K562 (cell line): ENCODE measurements around the gene NIPSNAP3A. TPM values are rescaled to one million over a fixed set of nuclear protein-coding genes. Genes with fewer than 3 reads are reported as not detected.
A peak's percentile ranks its signal among the peaks of the same experiment; 100 is the strongest.

Experiments
- ATAC-seq: fragments of 200-7000 bp; cut with Tn5 transposase; 3 replicates; pipeline ENCODE4 v1.9.1; 2020; ENCODE audit warnings: moderate library complexity
- BruUV-seq: library from RNA; stranded (reverse); fragments of 400-500 nt; replicated peaks from 2 replicates; lab custom pipeline; 2021; lab: Mats Ljungman, UMichigan
- CTCF ChIA-PET: fragments of 300-600 bp; formaldehyde crosslinking; extraction: SDS; loops from one replicate; lab custom pipeline; 2021; ENCODE audit warnings: low intra/inter-chr PET ratio; lab: Yijun Ruan, JAX
- POLR2A ChIA-PET: fragments of 300-600, 350-650 bp; sonication (Branson Sonifier 250); formaldehyde crosslinking; extraction: SDS; loops from one replicate; lab custom pipeline; 2021; ENCODE audit warnings: antibody characterized with exemption, inconsistent platforms; lab: Yijun Ruan, JAX
- DNase-seq, 4 experiments: peaks; one replicate each; pipeline versions ENCODE4 v3.0.0 to v3.0.0-alpha.2; 2011 to 2018; ENCODE audit warnings: low spot score in 3 of 4, mixed read lengths in 3 of 4; ENCODE audit errors: extremely low read depth in 1 of 4
- FAIRE-seq: peaks from 2 replicates; lab custom pipeline; 2011; peaks lifted over from hg19 to GRCh38; lab: Jason Lieb, UNC
- H2AFZ ChIP-seq: 2 replicates; pipeline ENCODE4 v1.6.0; 2011; ENCODE audit warnings: low read depth, low read length, control low read depth, inconsistent platforms
- H3K27ac ChIP-seq: fragments of 200-600 bp; 3 replicates; pipeline ENCODE4 v1.8.0; 2011; ENCODE audit warnings: low read depth, mild to moderate bottlenecking, control low read depth, inconsistent platforms, low read length, moderate library complexity, mixed read lengths; ENCODE audit errors: extremely low read depth
- H3K27me3 ChIP-seq, 2 experiments: fragments of 300-600 bp in 1 of 2; 2 replicates in 1 of 2; 3 replicates in 1 of 2; pipeline versions ENCODE4 v1.6.0 to v1.8.0; 2011; ENCODE audit warnings: inconsistent platforms in 2 of 2, low read length in 2 of 2, mild to moderate bottlenecking in 1 of 2, mixed read lengths in 1 of 2, moderate library complexity in 1 of 2; ENCODE audit not compliant: control insufficient read depth in 2 of 2, insufficient read depth in 2 of 2
- H3K36me3 ChIP-seq: fragments of 300-600 bp; 3 replicates; pipeline ENCODE4 v1.8.0; 2011; ENCODE audit warnings: mild to moderate bottlenecking, low read length, inconsistent platforms; ENCODE audit not compliant: control insufficient read depth, insufficient read depth
- H3K4me1 ChIP-seq, 2 experiments: fragments of 200-600 bp in 1 of 2; replicated peaks in 1 of 2; 2 replicates in 1 of 2; 3 replicates in 1 of 2; pipeline versions ENCODE4 v1.5.1 to v1.8.0; 2011; ENCODE audit warnings: inconsistent platforms in 2 of 2, low read length in 2 of 2, mild to moderate bottlenecking in 1 of 2, mixed read lengths in 1 of 2, moderate library complexity in 1 of 2; ENCODE audit not compliant: control insufficient read depth in 2 of 2, insufficient read depth in 2 of 2
- H3K4me2 ChIP-seq: 2 replicates; pipeline ENCODE4 v1.6.1; 2011; ENCODE audit warnings: low read length, control low read depth, inconsistent platforms, mixed read lengths; ENCODE audit not compliant: insufficient read depth
- H3K4me3 ChIP-seq: fragments of 200-600 bp; sonication (generic), shearing (Covaris generic); 2 replicates; pipeline ENCODE4 v1.5.1; 2016; ENCODE audit warnings: control low read depth, inconsistent platforms
- H3K79me2 ChIP-seq: fragments of 200-600 bp; 3 replicates; pipeline ENCODE4 v1.8.0; 2011; ENCODE audit warnings: low read length, inconsistent platforms; ENCODE audit not compliant: control insufficient read depth, insufficient read depth
- H3K9ac ChIP-seq, 2 experiments: 2 replicates each; pipeline versions ENCODE4 v1.6.0 to v1.6.1; 2011; ENCODE audit warnings: low read depth in 2 of 2, low read length in 2 of 2, control low read depth in 1 of 2, inconsistent platforms in 1 of 2, mild to moderate bottlenecking in 1 of 2, mixed read lengths in 1 of 2; ENCODE audit not compliant: insufficient read depth in 1 of 2
- H3K9me1 ChIP-seq: one replicate; pipeline ENCODE4 v1.6.0; 2011; ENCODE audit warnings: inconsistent platforms, mild to moderate bottlenecking, low read length, moderate library complexity; ENCODE audit not compliant: control insufficient read depth, insufficient read depth
- H3K9me3 ChIP-seq: replicated peaks from 2 replicates; pipeline ENCODE4 v1.5.1; 2011; ENCODE audit warnings: low read depth, low read length, inconsistent platforms; ENCODE audit not compliant: control insufficient read depth, insufficient read depth
- H4K20me1 ChIP-seq: replicated peaks from 2 replicates; pipeline ENCODE4 v1.6.1; 2011; ENCODE audit warnings: low read length, inconsistent platforms, mixed read lengths; ENCODE audit not compliant: control insufficient read depth, insufficient read depth
- HDAC3 ChIP-seq: fragments of 450-650 bp; IDR thresholded peaks from 2 replicates; pipeline ENCODE4 v1.6.1; 2018; ENCODE audit warnings: borderline replicate concordance, mild to moderate bottlenecking, moderate library complexity; ENCODE audit not compliant: partially characterized antibody
- HEY1 ChIP-seq: fragments of 250-450 bp; sonication (Bioruptor Pico); IDR thresholded peaks from 2 replicates; pipeline ENCODE4 v1.5.0; 2020; ENCODE audit warnings: mild to moderate bottlenecking, moderate library complexity, borderline replicate concordance
- RBM17 ChIP-seq: fragments of 200-400 bp; formaldehyde crosslinking; IDR thresholded peaks from 2 replicates; pipeline ENCODE4 v1.6.1; 2017; ENCODE audit warnings: low read depth, mild to moderate bottlenecking, low read length, borderline replicate concordance
- RHOXF2B ChIP-seq: fragments of 250-450 bp; sonication (Bioruptor Pico); conservative IDR thresholded peaks from 2 replicates; pipeline ENCODE4 v1.5.1; 2021
- ZNF324 ChIP-seq: fragments of 250-450 bp; sonication (Bioruptor Pico); IDR thresholded peaks from 2 replicates; pipeline ENCODE4 v1.4.0; 2020; ENCODE audit warnings: mild to moderate bottlenecking
- WGBS: fragments of 100-300 bp; shearing (Covaris generic); methylation state at CpG from one replicate; pipeline ENCODE4 v1.1.6; 2016; ENCODE audit warnings: low coverage, mixed read lengths; ENCODE audit not compliant: insufficient coverage; ENCODE audit errors: missing lambda C conversion rate; 5-methylcytosine and 5-hydroxymethylcytosine counted together
- in situ Hi-C: fragments of 300-500 bp; cut with MboI; formaldehyde crosslinking; loops from 4 replicates; pipeline ENCODE4 v1.15.0; 2018; ENCODE audit warnings: inconsistent platforms, mixed read lengths
- intact Hi-C: fragments of 100-400 bp; cut with micrococcal nuclease; formaldehyde crosslinking; loops from 2 replicates; pipeline ENCODE4 v1.14.2; 2022
- polyA plus RNA-seq, 8 experiments: library from polyadenylated mRNA; depleted of rRNA in 4 of 8; stranded (reverse) in 5 of 8; unstranded in 3 of 8; fragments of >200 nt; fragmentation: Nextera tagmentation in 2 of 8; fragmentation: Illumina TruSeq in 1 of 8; extraction: Ambion mirVana in 2 of 8; extraction: Trizol in 1 of 8; gene quantifications; 2 replicates each; pipeline versions ENCODE4 v1.2.1 to v1.2.3, GENCODE V29; 2011 to 2014; ENCODE audit warnings: inconsistent platforms in 1 of 8, missing spikeins in 1 of 8
- total RNA-seq, 7 experiments: library from RNA; depleted of rRNA in 6 of 7; stranded (reverse); fragments of >200 nt in 6 of 7; fragmentation: Illumina TruSeq in 2 of 7; extraction: Trizol in 2 of 7; gene quantifications; 2 replicates each; pipeline versions ENCODE4 v1.2.1 to v1.2.3, GENCODE V29; 2011 to 2021; ENCODE audit warnings: low replicate concordance in 1 of 7
- TF ChIP-seq, protein P1 (sequence below), 2 experiments: IDR thresholded peaks; 2 replicates each; pipeline ENCODE4 v1.6.1; 2012; ENCODE audit warnings: improper control_type of control experiment in 2 of 2, low read depth in 2 of 2, low read length in 2 of 2, borderline replicate concordance in 1 of 2

Gene NIPSNAP3A
- total and polyA plus RNA-seq, 9 of the 15 experiments (the other 6 are each of a cell fraction or from before 2014, with no cell fraction given): 25.3 to 132 (median 40.5) TPM

DNA sequence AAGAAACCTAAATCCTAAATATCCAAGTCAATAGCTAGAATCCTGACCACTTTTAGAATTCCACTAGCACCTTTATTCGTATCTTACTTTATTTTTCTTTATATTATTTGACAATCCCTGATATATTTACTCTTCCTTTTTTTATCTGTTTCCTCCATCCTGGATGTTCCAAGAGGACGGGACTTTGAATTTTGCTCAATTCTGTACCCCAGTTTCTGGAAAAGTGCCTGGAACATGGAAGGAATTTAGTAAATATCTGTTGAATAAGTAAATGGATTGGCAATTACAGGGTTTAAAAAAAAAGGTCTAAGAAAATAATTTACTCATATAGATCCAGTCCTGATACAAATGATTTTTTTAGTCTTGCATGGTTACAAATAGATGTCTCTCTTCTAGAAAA is 1.2 kb upstream of the NIPSNAP3A start:
- Histone ChIP-seq H3K9ac (peak overlapping the region in 1 of 2 experiments; percentile 80; a peak in 2 of 4 replicates), H3K4me2 (peak overlapping the region; percentile 99), H3K27me3 (no peaks in the 10 kb centered on the region), H3K79me2 (peaks cover 39% of the 10 kb centered on the region), H2AFZ (peak overlapping the region; percentile 61), H3K27ac (peak overlapping the region; percentile 89; the same call in 2 of the 3 replicates), H3K36me3 (peaks cover 6% of the 10 kb centered on the region; the same call in 1 of the 3 replicates), H3K9me1 (no peaks in the 10 kb centered on the region), H4K20me1 (no peaks in the 10 kb centered on the region), H3K4me1 (peaks cover 13 to 26% of the 10 kb centered on the region in 2 experiments; a peak in 4 of 5 replicates), H3K9me3 (no peaks in the 10 kb centered on the region), H3K4me3 (peak overlapping the region; percentile 80; the same call in 1 of the 2 replicates)
- POLR2A ChIA-PET: no interaction called here
- no peak for DNase-seq
- CTCF ChIA-PET: no interaction called here
- FAIRE-seq: no peak
- BruUV-seq: no TSS peak
- TF ChIP-seq HDAC3: peak; percentile 4
- no peak for TF ChIP-seq RHOXF2B (CRISPR knock-in tag)
- no peak for TF ChIP-seq ZNF324 (CRISPR knock-in tag)
- TF ChIP-seq, protein P1, sequence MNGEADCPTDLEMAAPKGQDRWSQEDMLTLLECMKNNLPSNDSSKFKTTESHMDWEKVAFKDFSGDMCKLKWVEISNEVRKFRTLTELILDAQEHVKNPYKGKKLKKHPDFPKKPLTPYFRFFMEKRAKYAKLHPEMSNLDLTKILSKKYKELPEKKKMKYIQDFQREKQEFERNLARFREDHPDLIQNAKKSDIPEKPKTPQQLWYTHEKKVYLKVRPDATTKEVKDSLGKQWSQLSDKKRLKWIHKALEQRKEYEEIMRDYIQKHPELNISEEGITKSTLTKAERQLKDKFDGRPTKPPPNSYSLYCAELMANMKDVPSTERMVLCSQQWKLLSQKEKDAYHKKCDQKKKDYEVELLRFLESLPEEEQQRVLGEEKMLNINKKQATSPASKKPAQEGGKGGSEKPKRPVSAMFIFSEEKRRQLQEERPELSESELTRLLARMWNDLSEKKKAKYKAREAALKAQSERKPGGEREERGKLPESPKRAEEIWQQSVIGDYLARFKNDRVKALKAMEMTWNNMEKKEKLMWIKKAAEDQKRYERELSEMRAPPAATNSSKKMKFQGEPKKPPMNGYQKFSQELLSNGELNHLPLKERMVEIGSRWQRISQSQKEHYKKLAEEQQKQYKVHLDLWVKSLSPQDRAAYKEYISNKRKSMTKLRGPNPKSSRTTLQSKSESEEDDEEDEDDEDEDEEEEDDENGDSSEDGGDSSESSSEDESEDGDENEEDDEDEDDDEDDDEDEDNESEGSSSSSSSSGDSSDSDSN (IDR thresholded peaks at IDR 0.05; ENCODE audit: borderline replicate concordance in 1 of 2, low read depth in 2 of 2, low read length in 2 of 2): no peak
- TF ChIP-seq HEY1 (CRISPR knock-in tag): no peak
- TF ChIP-seq RBM17: no peak
- WGBS: 20% methylated on average over 2 of the region's 2 CpGs
- in situ Hi-C loops: no loop called here
- intact Hi-C loops: loop anchor here (2.0 to 10.0 kb wide), 3 partner anchors 29 to 654 kb away; partner anchors contain the start of gene SMC2
- no peak for ATAC-seq
